ENCODE measurements around the gene IL33. TPM values are rescaled to one million over a fixed set of nuclear protein-coding genes. Genes with fewer than 3 reads are reported as not detected.

Gene IL33
- total and polyA plus RNA-seq, 2 of the 8 experiments (the other 6 are each of a cell fraction or from before 2014, with no cell fraction given) = not detected

DNA sequence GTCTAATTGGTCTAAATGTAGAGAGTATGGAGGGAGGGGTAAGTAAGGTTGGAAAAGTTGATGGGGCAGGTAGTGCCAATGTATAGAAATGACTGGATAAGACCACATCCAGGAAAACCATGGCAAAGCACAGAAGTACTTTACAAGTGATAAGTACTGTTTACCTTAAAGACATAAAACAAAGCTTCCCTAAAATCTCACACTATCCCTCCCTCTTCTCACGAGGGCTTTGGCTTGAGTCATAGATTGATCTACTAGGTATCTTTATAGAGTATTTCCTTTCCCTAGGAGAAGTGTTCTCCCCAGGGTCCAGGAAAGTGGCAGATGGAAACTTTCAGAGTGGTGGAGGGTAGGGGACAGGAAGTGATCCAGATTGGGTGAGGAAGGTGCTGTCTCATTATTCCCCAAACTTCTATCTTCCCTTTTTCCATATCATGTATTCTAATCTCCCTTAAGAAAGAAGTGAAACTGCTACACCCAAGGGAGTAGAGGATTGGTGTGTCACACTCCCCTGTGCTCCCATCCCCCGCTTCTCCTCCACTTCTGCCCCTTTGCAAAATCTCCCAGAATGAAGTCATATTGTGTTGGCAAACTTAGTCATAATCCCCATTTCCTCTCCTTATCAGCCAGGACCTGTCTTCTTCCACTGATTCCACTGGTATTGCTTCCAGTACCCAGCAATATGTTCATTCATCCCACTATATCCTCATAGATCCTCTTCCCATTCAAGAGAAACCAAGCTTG lies 14.6 kb downstream of the IL33 start:
- no peaks in the 10 kb centered on the region for H3K36me3 ChIP-seq (ENCODE audit: control insufficient read depth in 2 of 4, insufficient read depth in 4 of 4, low read length in 3 of 4)
- no peak overlapping the region for H2BK12ac ChIP-seq (ENCODE audit: low read depth, low read length)
- CTCF ChIA-PET (ENCODE audit: partially characterized antibody) = no interaction called here
- TF ChIP-seq CEBPB (IDR thresholded peaks at IDR 0.05; ENCODE audit: low read depth, low read length) (no peak), TAF1 (IDR thresholded peaks at IDR 0.05; ENCODE audit: low read depth, low read length) (no peak), EGR1 (IDR thresholded peaks at IDR 0.05; ENCODE audit: borderline replicate concordance, low read depth, low read length) (no peak), SAP30 (IDR thresholded peaks at IDR 0.05; ENCODE audit: insufficient read depth, insufficient replicate concordance, low read length) (no peak)
- DNase-seq (ENCODE audit: low read depth in 1 of 2, low spot score in 2 of 2) = no peak
- H3K79me2 ChIP-seq (ENCODE audit: control insufficient read depth in 1 of 2, insufficient read depth in 2 of 2, low read length in 2 of 2) = no peaks in the 10 kb centered on the region
- H3K23ac ChIP-seq (ENCODE audit: insufficient read length) = no peak overlapping the region
- no peak overlapping the region for H4K5ac ChIP-seq (ENCODE audit: insufficient read length, low read depth, low read length)
- H4K91ac ChIP-seq (replicated peaks; ENCODE audit: insufficient read length, low read length) = no peak overlapping the region
- no peak overlapping the region for H2BK20ac ChIP-seq (ENCODE audit: low read length)
- H3K79me1 ChIP-seq (ENCODE audit: low read depth, low read length) = no peaks in the 10 kb centered on the region
- no peak overlapping the region for H3K9ac ChIP-seq (replicated peaks in 1 of 4; ENCODE audit: extremely low read depth in 1 of 4, low read depth in 3 of 4, low read length in 3 of 4)
- H3K23me2 ChIP-seq (ENCODE audit: low read depth, low read length) = no peaks in the 10 kb centered on the region; the same call in 1 of the 2 replicates
- no peak overlapping the region for H3K18ac ChIP-seq (ENCODE audit: extremely low read depth, low read length)
- no peak overlapping the region for H2AFZ ChIP-seq (ENCODE audit: low read length)
- no peaks in the 10 kb centered on the region for H3K27me3 ChIP-seq (replicated peaks in 1 of 4; ENCODE audit: control insufficient read depth in 3 of 4, extremely low read depth in 1 of 4, insufficient read depth in 3 of 4, low read length in 3 of 4)
- no peak overlapping the region for H2BK15ac ChIP-seq (ENCODE audit: low read length)
- peaks cover 0 to 3% (median 1%) of the 10 kb centered on the region in 4 experiments; a peak in 3 of 7 replicates for H3K4me1 ChIP-seq (replicated peaks in 1 of 4; ENCODE audit: control insufficient read depth in 3 of 4, insufficient read depth in 4 of 4, low read length in 3 of 4)
- H3K4me2 ChIP-seq (ENCODE audit: insufficient read depth in 1 of 2, low read depth in 2 of 2, low read length in 2 of 2) = no peak overlapping the region
- H3K56ac ChIP-seq (replicated peaks; ENCODE audit: insufficient read length, low read depth, low read length) = no peak overlapping the region
- 89% methylated on average over 2 of the region's 2 CpGs; no CpG with 5 or more reads in 1 of the 2 experiments for WGBS, 2 experiments (ENCODE audit: extremely low coverage in 1 of 2, insufficient coverage in 1 of 2, insufficient read length in 1 of 2, insufficient replicate concordance in 2 of 2, low coverage in 1 of 2, low lambda C conversion rate in 2 of 2, missing lambda C conversion rate in 1 of 2)
- H4K20me1 ChIP-seq (replicated peaks in 1 of 2; ENCODE audit: control insufficient read depth in 1 of 2, insufficient read depth in 2 of 2, low read length in 2 of 2) = no peaks in the 10 kb centered on the region
- no peak overlapping the region for H3K14ac ChIP-seq (ENCODE audit: insufficient read length)
- POLR2A ChIA-PET (ENCODE audit: partially characterized antibody) = no interaction called here
- no peak for FAIRE-seq
- H3K4ac ChIP-seq (replicated peaks; ENCODE audit: insufficient read length, low read depth, low read length) = no peak overlapping the region
- H2AK5ac ChIP-seq (ENCODE audit: low read depth, low read length) = no peak overlapping the region
- H3K9me3 ChIP-seq (ENCODE audit: insufficient read depth in 2 of 2, low read depth in 1 of 2, low read length in 1 of 2) = no peaks in the 10 kb centered on the region
- no peak overlapping the region for H4K8ac ChIP-seq (ENCODE audit: extremely low read depth, insufficient read depth, low read length)
- H2BK120ac ChIP-seq (replicated peaks; ENCODE audit: low read depth, low read length) = no peak overlapping the region
- no peak overlapping the region for H3K4me3 ChIP-seq (ENCODE audit: extremely low read depth in 1 of 4, insufficient read depth in 2 of 4, low read depth in 3 of 4, low read length in 4 of 4)
- no peak overlapping the region for H3K27ac ChIP-seq (ENCODE audit: low read depth, low read length)
- no peak overlapping the region for H2BK5ac ChIP-seq (ENCODE audit: low read depth, low read length)
